ENCODE results near the gene ATOH1.

Gene ATOH1

GRCh38 chr4:93814722-93815121 lies 13.8 kb upstream of the ATOH1 start:
- TF ChIP-seq CTCF (conservative IDR thresholded peaks at IDR 0.05; ENCODE audit: low read depth, low read length) = no peak
- Histone ChIP-seq H3K4me3 (IDR thresholded peaks at IDR 0.05; ENCODE audit: insufficient read depth, low read depth, low read length) (no peak overlapping the region), H3K9ac (no peak overlapping the region), H3K4me1 (ENCODE audit: low read depth, poor library complexity, severe bottlenecking) (no peaks in the 10 kb centered on the region), H2AFZ (ENCODE audit: low read depth) (no peak overlapping the region), H3K4me2 (no peak overlapping the region), H3K36me3 (ENCODE audit: insufficient read depth) (no peaks in the 10 kb centered on the region), H3K79me2 (ENCODE audit: insufficient read depth, low read depth) (no peaks in the 10 kb centered on the region), H4K20me1 (ENCODE audit: insufficient read depth) (no peaks in the 10 kb centered on the region), H3K27me3 (ENCODE audit: insufficient read depth, low read depth) (no peaks in the 10 kb centered on the region), H3K27ac (no peak overlapping the region)

GRCh38 chr4:93825551-93826216 lies 2.9 kb upstream of the ATOH1 start:
- H4K20me1 ChIP-seq (ENCODE audit: insufficient read depth) = no peaks in the 10 kb centered on the region
- no peak overlapping the region for H3K27ac ChIP-seq
- no peak for TF ChIP-seq CTCF (conservative IDR thresholded peaks at IDR 0.05; ENCODE audit: low read depth, low read length)
- H3K4me2 ChIP-seq = no peak overlapping the region
- no peaks in the 10 kb centered on the region for H3K27me3 ChIP-seq (ENCODE audit: insufficient read depth, low read depth)
- peaks cover 4% of the 10 kb centered on the region for H3K4me1 ChIP-seq (ENCODE audit: low read depth, poor library complexity, severe bottlenecking)
- H3K36me3 ChIP-seq (ENCODE audit: insufficient read depth) = no peaks in the 10 kb centered on the region
- H3K4me3 ChIP-seq (IDR thresholded peaks at IDR 0.05; ENCODE audit: insufficient read depth, low read depth, low read length) = no peak overlapping the region
- no peak overlapping the region for H2AFZ ChIP-seq (ENCODE audit: low read depth)
- no peak overlapping the region for H3K9ac ChIP-seq
- no peaks in the 10 kb centered on the region for H3K79me2 ChIP-seq (ENCODE audit: insufficient read depth, low read depth)

GRCh38 chr4:93827272-93827947 lies 1.1 kb upstream of the ATOH1 start:
- no peak for TF ChIP-seq CTCF (conservative IDR thresholded peaks at IDR 0.05; ENCODE audit: low read depth, low read length)
- H3K79me2 ChIP-seq (ENCODE audit: insufficient read depth, low read depth) = no peaks in the 10 kb centered on the region
- no peaks in the 10 kb centered on the region for H4K20me1 ChIP-seq (ENCODE audit: insufficient read depth)
- no peaks in the 10 kb centered on the region for H3K36me3 ChIP-seq (ENCODE audit: insufficient read depth)
- H3K4me1 ChIP-seq (ENCODE audit: low read depth, poor library complexity, severe bottlenecking) = peaks cover 4% of the 10 kb centered on the region
- no peak overlapping the region for H3K27ac ChIP-seq
- H2AFZ ChIP-seq (ENCODE audit: low read depth) = peak overlapping the region; percentile 96
- no peaks in the 10 kb centered on the region for H3K27me3 ChIP-seq (ENCODE audit: insufficient read depth, low read depth)
- H3K4me3 ChIP-seq (IDR thresholded peaks at IDR 0.05; ENCODE audit: insufficient read depth, low read depth, low read length) = no peak overlapping the region
- no peak overlapping the region for H3K9ac ChIP-seq
- H3K4me2 ChIP-seq = peak overlapping the region; percentile 92

GRCh38 chr4:93828995-93829819 lies 654 bp downstream of the ATOH1 start:
- no peak for TF ChIP-seq CTCF (conservative IDR thresholded peaks at IDR 0.05; ENCODE audit: low read depth, low read length)
- no peaks in the 10 kb centered on the region for H3K36me3 ChIP-seq (ENCODE audit: insufficient read depth)
- H3K4me3 ChIP-seq (IDR thresholded peaks at IDR 0.05; ENCODE audit: insufficient read depth, low read depth, low read length) = peak overlapping the region; percentile 64
- no peaks in the 10 kb centered on the region for H3K79me2 ChIP-seq (ENCODE audit: insufficient read depth, low read depth)
- no peaks in the 10 kb centered on the region for H4K20me1 ChIP-seq (ENCODE audit: insufficient read depth)
- H3K4me2 ChIP-seq = peak overlapping the region; percentile 92
- H2AFZ ChIP-seq (ENCODE audit: low read depth) = peak overlapping the region; percentile 96
- H3K27ac ChIP-seq = no peak overlapping the region
- no peaks in the 10 kb centered on the region for H3K27me3 ChIP-seq (ENCODE audit: insufficient read depth, low read depth)
- H3K9ac ChIP-seq = peak overlapping the region; percentile 41; the same call in 1 of the 2 replicates
- H3K4me1 ChIP-seq (ENCODE audit: low read depth, poor library complexity, severe bottlenecking) = peaks cover 4% of the 10 kb centered on the region

Measured in KMS-11 (cell line).